Frontal cortex (tissue), 4 donors: ENCODE results near the gene MRPL11. TPM values are rescaled to one million over a fixed set of nuclear protein-coding genes. Genes with fewer than 3 reads are reported as not detected.
A peak's percentile ranks its signal among the peaks of the same experiment; 100 is the strongest.
"Not testable (repeated sequence)": the region's sequence is repeated elsewhere in the genome, so short reads cannot be mapped to it uniquely, and the experiment has no call there.

Source experiments
- DNase-seq, 2 donors: peaks; one replicate each; pipeline ENCODE4 v3.0.0; 2012; ENCODE audit warnings: low spot score in 2 of 2
- FAIRE-seq: peaks from 2 replicates; lab custom pipeline; 2012; peaks lifted over from hg19 to GRCh38; lab: Jason Lieb, UNC
- total RNA-seq: library from RNA; depleted of rRNA; stranded (reverse); fragments of >200 nt; gene quantifications from one replicate; pipeline ENCODE4 v1.2.3, GENCODE V29; 2014
- donor health status: control.
- donor health status: control.
- donor health status: control.

Gene MRPL11
- total RNA-seq, 1 donor from 2014 or later: 17.1 TPM

GRCh38 chr11:66467756-66468155 is 29.1 kb upstream of the MRPL11 start:
- FAIRE-seq: no peak
- DNase-seq: peak in 1 of 2 donors; percentile 61

GRCh38 chr11:66467034-66467659 is 28.5 kb upstream of the MRPL11 start:
- no peak for FAIRE-seq

GRCh38 chr11:66466225-66467033 is 27.8 kb upstream of the MRPL11 start, which contains the start of gene PELI3:
Gene PELI3 (plus strand): TSS chr11:66466905. CDS start chr11:66468129, 1,224 bp downstream.
- FAIRE-seq: no peak

More at GRCh38 chr11:66467034-66467659, 28.5 kb upstream of the MRPL11 start:
- DNase-seq: peak in 1 of 2 donors; percentile 60

GRCh38 chr11:66465373-66466224 is 27.0 kb upstream of the MRPL11 start:
- FAIRE-seq (no peak), DNase-seq (no peak)

More at GRCh38 chr11:66466225-66467033, 27.8 kb upstream of the MRPL11 start, which contains the start of gene PELI3:
- DNase-seq: peak; percentile 95 to 100

GRCh38 chr11:66464916-66465315 is 26.3 kb upstream of the MRPL11 start:
- no peak for FAIRE-seq
- no peak for DNase-seq

GRCh38 chr11:66464116-66464515 is 25.5 kb upstream of the MRPL11 start:
- FAIRE-seq, DNase-seq: not testable (repeated sequence)

GRCh38 chr11:66462911-66463310 is 24.3 kb upstream of the MRPL11 start:
- DNase-seq (no peak), FAIRE-seq (no peak)

- DNase-seq: no peak
- FAIRE-seq: no peak
Measured at GRCh38 chr11:66462010-66462409, 23.4 kb upstream of the MRPL11 start.

GRCh38 chr11:66459138-66459778 is 20.6 kb upstream of the MRPL11 start:
- FAIRE-seq (no peak), DNase-seq (no peak)

GRCh38 chr11:66457826-66458225 is 19.2 kb upstream of the MRPL11 start:
- no peak for DNase-seq
- FAIRE-seq: no peak

- no peak for DNase-seq
Measured at GRCh38 chr11:66454828-66455227, 16.2 kb upstream of the MRPL11 start.

GRCh38 chr11:66454247-66454646 is 15.6 kb upstream of the MRPL11 start:
- FAIRE-seq: no peak
- no peak for DNase-seq

More at GRCh38 chr11:66454828-66455227, 16.2 kb upstream of the MRPL11 start:
- FAIRE-seq: no peak

- DNase-seq (no peak), FAIRE-seq (no peak)
Measured at GRCh38 chr11:66451663-66452062, 13.0 kb upstream of the MRPL11 start.

- DNase-seq (no peak), FAIRE-seq (no peak)
Measured at GRCh38 chr11:66450560-66450959, 11.9 kb upstream of the MRPL11 start.

GRCh38 chr11:66448523-66448922 is 9.9 kb upstream of the MRPL11 start:
- FAIRE-seq (no peak), DNase-seq (no peak)

GRCh38 chr11:66447012-66447411 is 8.4 kb upstream of the MRPL11 start:
- no peak for FAIRE-seq

GRCh38 chr11:66443602-66444001 is 5.0 kb upstream of the MRPL11 start:
- FAIRE-seq (no peak), DNase-seq (no peak)

More at GRCh38 chr11:66447012-66447411, 8.4 kb upstream of the MRPL11 start:
- no peak for DNase-seq

- DNase-seq, FAIRE-seq: not testable (repeated sequence)
Measured at GRCh38 chr11:66440940-66441282, 2.3 kb upstream of the MRPL11 start.

GRCh38 chr11:66440101-66440939 is 1.7 kb upstream of the MRPL11 start:
- not testable (repeated sequence) for DNase-seq, FAIRE-seq
